IMR-90 (cell line): Measurements from ENCODE around the gene RAD1. TPM values are rescaled to one million over a fixed set of nuclear protein-coding genes. Genes with fewer than 3 reads are reported as not detected.
A peak's percentile ranks its signal among the peaks of the same experiment; 100 is the strongest.

Experiments
- ATAC-seq: fragments of 200-7000 bp; cut with Tn5 transposase; 2 replicates; pipeline ENCODE4 v1.9.1; 2020; ENCODE audit warnings: low read depth, mild to moderate bottlenecking, moderate library complexity
- BruUV-seq: library from RNA; stranded (reverse); fragments of 400-500 nt; replicated peaks from 2 replicates; lab custom pipeline; 2021; lab: Mats Ljungman, UMichigan
- CTCF ChIA-PET: fragments of 300-600 bp; formaldehyde crosslinking; extraction: SDS; loops from one replicate; lab custom pipeline; 2021; ENCODE audit warnings: antibody characterized with exemption; lab: Yijun Ruan, JAX
- POLR2A ChIA-PET: fragments of 300-600 bp; sonication (Branson Sonifier 250); formaldehyde crosslinking; loops from one replicate; lab custom pipeline; 2022; ENCODE audit warnings: antibody characterized with exemption; ENCODE audit not compliant: unreplicated experiment; lab: Charles Lee
- DNase-seq: peaks from one replicate; pipeline ENCODE4 v3.0.0; 2013
- H2AFZ ChIP-seq: replicated peaks from 2 replicates; pipeline ENCODE3; 2013; ENCODE audit warnings: low read length, mild to moderate bottlenecking; ENCODE audit not compliant: poor library complexity
- H2AK5ac ChIP-seq: 2 replicates; pipeline ENCODE4 v1.6.1; 2013; ENCODE audit warnings: low read depth, low read length, inconsistent platforms
- H2AK9ac ChIP-seq: replicated peaks from 2 replicates; pipeline ENCODE3; 2013; ENCODE audit warnings: mild to moderate bottlenecking, low read depth, low read length, moderate library complexity; ENCODE audit not compliant: poor library complexity
- H2BK120ac ChIP-seq: 2 replicates; pipeline ENCODE4 v1.6.1; 2013; ENCODE audit warnings: low read depth, low read length, inconsistent platforms
- H2BK15ac ChIP-seq: 3 replicates; pipeline ENCODE4 v1.6.1; 2013; ENCODE audit warnings: low read depth, low read length, inconsistent platforms
- H2BK20ac ChIP-seq: 2 replicates; pipeline ENCODE4 v1.6.1; 2013; ENCODE audit warnings: low read depth, mild to moderate bottlenecking, inconsistent platforms, low read length, moderate library complexity
- H2BK5ac ChIP-seq: 2 replicates; pipeline ENCODE4 v1.6.1; 2013; ENCODE audit warnings: mild to moderate bottlenecking, low read depth, low read length, inconsistent platforms; ENCODE audit not compliant: poor library complexity, severe bottlenecking
- H3K14ac ChIP-seq: replicated peaks from 2 replicates; pipeline ENCODE4 v1.6.1; 2013; ENCODE audit warnings: low read depth, low read length, inconsistent platforms
- H3K18ac ChIP-seq: 2 replicates; pipeline ENCODE4 v1.6.1; 2013; ENCODE audit warnings: low read depth, low read length, control low read depth
- H3K23ac ChIP-seq: 2 replicates; pipeline ENCODE4 v1.6.1; 2013; ENCODE audit warnings: low read depth, low read length, inconsistent platforms
- H3K27ac ChIP-seq: 2 replicates; pipeline ENCODE4 v1.5.1; 2013; ENCODE audit warnings: mild to moderate bottlenecking, control low read depth, low read length; ENCODE audit not compliant: insufficient read depth
- H3K27me3 ChIP-seq: 2 replicates; pipeline ENCODE4 v1.6.1; 2013; ENCODE audit warnings: low read length; ENCODE audit not compliant: control insufficient read depth, insufficient read depth
- H3K36me3 ChIP-seq: 2 replicates; pipeline ENCODE4 v1.6.1; 2013; ENCODE audit warnings: low read length, mixed read lengths; ENCODE audit not compliant: control insufficient read depth, insufficient read depth
- H3K4ac ChIP-seq: 2 replicates; pipeline ENCODE4 v1.6.1; 2013; ENCODE audit warnings: low read depth, low read length, inconsistent platforms
- H3K4me1 ChIP-seq: 2 replicates; pipeline ENCODE4 v1.6.1; 2013; ENCODE audit warnings: low read length, mixed read lengths; ENCODE audit not compliant: control insufficient read depth, insufficient read depth
- H3K4me2 ChIP-seq: 2 replicates; pipeline ENCODE4 v1.6.1; 2013; ENCODE audit warnings: low read depth, mild to moderate bottlenecking, control low read depth, low read length, moderate library complexity
- H3K4me3 ChIP-seq: 2 replicates; pipeline ENCODE4 v1.5.1; 2013; ENCODE audit warnings: low read depth, mild to moderate bottlenecking, control low read depth, low read length, moderate library complexity; ENCODE audit not compliant: insufficient read depth
- H3K56ac ChIP-seq: 2 replicates; pipeline ENCODE4 v1.6.1; 2013; ENCODE audit warnings: low read length, inconsistent platforms; ENCODE audit not compliant: insufficient read depth; ENCODE audit errors: extremely low read depth
- H3K79me1 ChIP-seq, 2 experiments: 2 replicates each; pipeline ENCODE4 v1.6.1; 2013; ENCODE audit warnings: low read length in 2 of 2, inconsistent platforms in 1 of 2, low read depth in 1 of 2
- H3K9ac ChIP-seq: 2 replicates; pipeline ENCODE4 v1.6.1; 2013; ENCODE audit warnings: low read depth, low read length, control low read depth
- H3K9me1 ChIP-seq: 2 replicates; pipeline ENCODE4 v1.6.1; 2013; ENCODE audit warnings: low read length, inconsistent platforms; ENCODE audit not compliant: insufficient read depth
- H3K9me3 ChIP-seq: 2 replicates; pipeline ENCODE4 v1.6.1; 2013; ENCODE audit warnings: low read length; ENCODE audit not compliant: control insufficient read depth, insufficient read depth
- H4K20me1 ChIP-seq: 2 replicates; pipeline ENCODE4 v1.6.1; 2013; ENCODE audit warnings: low read length, inconsistent platforms; ENCODE audit not compliant: insufficient read depth
- H4K5ac ChIP-seq: 2 replicates; pipeline ENCODE4 v1.6.1; 2013; ENCODE audit warnings: mild to moderate bottlenecking, low read depth, low read length, control low read depth
- H4K8ac ChIP-seq, 2 experiments: 2 replicates each; pipeline ENCODE4 v1.6.1; 2013; ENCODE audit warnings: low read depth in 2 of 2, low read length in 2 of 2, control low read depth in 1 of 2, inconsistent platforms in 1 of 2
- H4K91ac ChIP-seq: 2 replicates; pipeline ENCODE4 v1.6.1; 2013; ENCODE audit warnings: low read depth, low read length, inconsistent platforms; ENCODE audit not compliant: insufficient read depth
- MAFK ChIP-seq: IDR thresholded peaks from 2 replicates; pipeline ENCODE4 v1.6.1; 2012; ENCODE audit warnings: low read depth, low read length, improper control_type of control experiment
- MAZ ChIP-seq: IDR thresholded peaks from 2 replicates; pipeline ENCODE4 v1.6.1; 2012; ENCODE audit warnings: low read depth, mild to moderate bottlenecking, low read length, improper control_type of control experiment, moderate library complexity, borderline replicate concordance
- POLR2A ChIP-seq: IDR thresholded peaks from 2 replicates; pipeline ENCODE4 v1.6.1; 2012; ENCODE audit warnings: mild to moderate bottlenecking, low read depth, low read length
- WGBS, 2 experiments: methylation state at CpG; one replicate each; pipeline versions ENCODE4 v1.1.5 to v1.1.7; 2013; ENCODE audit warnings: missing lambda C conversion rate in 2 of 2; ENCODE audit not compliant: insufficient read length in 1 of 2; ENCODE audit errors: extremely low coverage in 2 of 2; 5-methylcytosine and 5-hydroxymethylcytosine counted together
- dilution Hi-C: fragments of 300-500 bp; cut with HindIII; formaldehyde crosslinking; loops from one replicate; pipeline ENCODE4 v1.14.3; 2018; ENCODE audit warnings: low sequenced_read_pairs; ENCODE audit not compliant: unreplicated experiment
- in situ Hi-C: fragments of 300-500 bp; cut with MboI; formaldehyde crosslinking; loops from 3 replicates; pipeline ENCODE4 v1.14.3; 2019; ENCODE audit warnings: low sequenced_read_pairs, inconsistent platforms, mixed read lengths
- intact Hi-C: fragments of 100-400 bp; cut with micrococcal nuclease; formaldehyde crosslinking; loops from 2 replicates; pipeline ENCODE4 v1.10.0; 2022
- polyA plus RNA-seq, 3 experiments: library from polyadenylated mRNA; depleted of rRNA; stranded (reverse); fragments of >200 nt; gene quantifications; 2 replicates each; pipeline ENCODE4 v1.2.3, GENCODE V29; 2012; ENCODE audit warnings: low replicate concordance in 1 of 3
- total RNA-seq: library from RNA; depleted of rRNA; stranded (reverse); fragments of >200 nt; gene quantifications from 2 replicates; pipeline ENCODE4 v1.2.3, GENCODE V29; 2012
- TF ChIP-seq, protein P1 (sequence below): fragments of 150-350 bp; IDR thresholded peaks from 2 replicates; pipeline ENCODE4 v1.6.1; 2016; ENCODE audit warnings: low read depth, mild to moderate bottlenecking, low read length, moderate library complexity, borderline replicate concordance
- TF ChIP-seq, protein P2 (sequence below): fragments of 150-350 bp; IDR thresholded peaks from 2 replicates; pipeline ENCODE4 v1.6.1; 2017; ENCODE audit warnings: mild to moderate bottlenecking, antibody characterized with exemption, low read length, low read depth

Gene RAD1
- total and polyA plus RNA-seq, 2 of the 4 experiments (the other 2 are of a cell fraction): 18.5 to 21.5 TPM

DNA sequence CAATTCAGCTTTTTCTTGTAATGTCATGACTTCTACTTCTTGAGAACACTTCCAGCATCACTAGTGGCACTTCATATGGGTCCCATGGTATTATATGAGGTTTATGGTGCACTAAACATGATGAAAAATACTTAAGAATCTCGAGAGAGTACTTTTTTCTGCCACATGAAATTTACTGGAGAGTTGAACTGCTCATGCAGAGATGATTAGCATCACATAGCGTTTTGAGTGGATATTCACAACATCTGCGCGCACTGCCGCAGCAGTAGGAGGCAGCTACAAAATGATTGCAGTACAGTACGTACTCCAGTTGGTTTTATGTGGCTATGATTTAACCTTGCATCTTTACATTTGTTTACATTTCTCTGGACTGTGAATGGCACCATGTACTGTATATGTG, 14.7 kb downstream of the RAD1 start:
- H3K4me3 ChIP-seq: no peak overlapping the region
- ChIA-PET CTCF (interaction anchor here (1.0 kb wide), 1 partner anchor 425 kb away, joined by 3 read pairs; no protein-coding TSS in a partner anchor), POLR2A (no interaction called here)
- H4K8ac ChIP-seq: no peak overlapping the region
- no peak overlapping the region for H4K91ac ChIP-seq
- dilution Hi-C loops (no loop called here), in situ Hi-C loops (no loop called here), intact Hi-C loops (no loop called here)
- no peak overlapping the region for H2AK5ac ChIP-seq
- H2BK20ac ChIP-seq: no peak overlapping the region
- no peak overlapping the region for H3K56ac ChIP-seq
- H3K4me1 ChIP-seq: no peaks in the 10 kb centered on the region
- H3K4ac ChIP-seq: no peak overlapping the region
- no peak overlapping the region for H2BK120ac ChIP-seq
- no peak overlapping the region for H3K23ac ChIP-seq
- ATAC-seq: no peak
- no peak overlapping the region for H2AK9ac ChIP-seq
- H2AFZ ChIP-seq: no peak overlapping the region
- H3K14ac ChIP-seq: no peak overlapping the region
- H3K36me3 ChIP-seq: peaks cover 11% of the 10 kb centered on the region
- H2BK15ac ChIP-seq: no peak overlapping the region
- H3K9ac ChIP-seq: no peak overlapping the region
- no peak overlapping the region for H3K4me2 ChIP-seq
- no TSS peak for BruUV-seq
- TF ChIP-seq, protein P1, sequence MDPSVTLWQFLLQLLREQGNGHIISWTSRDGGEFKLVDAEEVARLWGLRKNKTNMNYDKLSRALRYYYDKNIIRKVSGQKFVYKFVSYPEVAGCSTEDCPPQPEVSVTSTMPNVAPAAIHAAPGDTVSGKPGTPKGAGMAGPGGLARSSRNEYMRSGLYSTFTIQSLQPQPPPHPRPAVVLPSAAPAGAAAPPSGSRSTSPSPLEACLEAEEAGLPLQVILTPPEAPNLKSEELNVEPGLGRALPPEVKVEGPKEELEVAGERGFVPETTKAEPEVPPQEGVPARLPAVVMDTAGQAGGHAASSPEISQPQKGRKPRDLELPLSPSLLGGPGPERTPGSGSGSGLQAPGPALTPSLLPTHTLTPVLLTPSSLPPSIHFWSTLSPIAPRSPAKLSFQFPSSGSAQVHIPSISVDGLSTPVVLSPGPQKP: no peak
- no peak for TF ChIP-seq MAFK
- TF ChIP-seq POLR2A: no peak
- TF ChIP-seq, protein P2, sequence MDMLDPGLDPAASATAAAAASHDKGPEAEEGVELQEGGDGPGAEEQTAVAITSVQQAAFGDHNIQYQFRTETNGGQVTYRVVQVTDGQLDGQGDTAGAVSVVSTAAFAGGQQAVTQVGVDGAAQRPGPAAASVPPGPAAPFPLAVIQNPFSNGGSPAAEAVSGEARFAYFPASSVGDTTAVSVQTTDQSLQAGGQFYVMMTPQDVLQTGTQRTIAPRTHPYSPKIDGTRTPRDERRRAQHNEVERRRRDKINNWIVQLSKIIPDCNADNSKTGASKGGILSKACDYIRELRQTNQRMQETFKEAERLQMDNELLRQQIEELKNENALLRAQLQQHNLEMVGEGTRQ: no peak
- TF ChIP-seq MAZ: no peak
- H4K5ac ChIP-seq: peak overlapping the region; percentile 23; the same call in 1 of the 2 replicates
- no peak overlapping the region for H2BK5ac ChIP-seq
- 80% methylated on average over 1 of the region's 6 CpGs; no CpG with 5 or more reads in 1 of the 2 experiments for WGBS, 2 experiments
- H3K9me1 ChIP-seq: no peaks in the 10 kb centered on the region
- H3K18ac ChIP-seq: no peak overlapping the region
- no peak for DNase-seq
- no peaks in the 10 kb centered on the region for H3K27me3 ChIP-seq
- H3K9me3 ChIP-seq: no peaks in the 10 kb centered on the region
- no peak overlapping the region for H3K27ac ChIP-seq
- no peaks in the 10 kb centered on the region for H4K20me1 ChIP-seq
- peaks cover 3 to 8% of the 10 kb centered on the region in 2 experiments; a peak in 2 of 4 replicates for H3K79me1 ChIP-seq
